ENCODE data around the gene SAPCD2. TPM values are rescaled to one million over a fixed set of nuclear protein-coding genes. Genes with fewer than 3 reads are reported as not detected.
A peak's percentile ranks its signal among the peaks of the same experiment; 100 is the strongest.

Gene SAPCD2
- total and polyA plus RNA-seq, 9 of the 15 experiments (the other 6 are each of a cell fraction or from before 2014, with no cell fraction given) = 3.4 to 91.8 (median 18.8) TPM

- no peak for TF ChIP-seq E2F3 (CRISPR knock-in tag; IDR thresholded peaks at IDR 0.05)
- TF ChIP-seq PML (IDR thresholded peaks at IDR 0.05; ENCODE audit: low read length) = no peak
- no peak for TF ChIP-seq ZNF146 (CRISPR knock-in tag; IDR thresholded peaks at IDR 0.05; ENCODE audit: unreplicated experiment)
- TF ChIP-seq ZFP30 (CRISPR knock-in tag; IDR thresholded peaks at IDR 0.05; ENCODE audit: borderline replicate concordance) = no peak
- TF ChIP-seq NFIC (IDR thresholded peaks at IDR 0.05) = no peak
- peak; percentile 88 for TF ChIP-seq ARID2 (IDR thresholded peaks at IDR 0.05)
- no peak for TF ChIP-seq XRCC4 (IDR thresholded peaks at IDR 0.05; ENCODE audit: extremely low read depth, insufficient read depth, insufficient read length)
- 0 out of 4 replicates have a peak, but pooled peaks have one; percentile 15 to 20 for TF ChIP-seq FOXK2 (conservative IDR thresholded peaks at IDR 0.05 in 1 of 2, IDR thresholded peaks at IDR 0.05 in 1 of 2; ENCODE audit: low read depth in 2 of 2)
- TF ChIP-seq SMAD4 (CRISPR knock-in tag; conservative IDR thresholded peaks at IDR 0.05) = no peak
- no peak for TF ChIP-seq ZNF79 (CRISPR knock-in tag; IDR thresholded peaks at IDR 0.05; ENCODE audit: low read depth)
- TF ChIP-seq HNRNPUL1 (IDR thresholded peaks at IDR 0.05; ENCODE audit: low read length) = no peak
- no peak for TF ChIP-seq HES1 (IDR thresholded peaks at IDR 0.05; ENCODE audit: low read depth)
- no peak for TF ChIP-seq TCF3 (CRISPR knock-in tag; IDR thresholded peaks at IDR 0.05)
- TF ChIP-seq ZEB2 (IDR thresholded peaks at IDR 0.05) = no peak
- TF ChIP-seq FOXA3 (CRISPR knock-in tag; conservative IDR thresholded peaks at IDR 0.05 in 1 of 2, IDR thresholded peaks at IDR 0.05 in 1 of 2) = no peak
- TF ChIP-seq RCOR1 (IDR thresholded peaks at IDR 0.05; ENCODE audit: borderline replicate concordance in 1 of 2, low read depth in 2 of 2, low read length in 2 of 2) = 0 out of 4 replicates have a peak, but pooled peaks of 1 of the 2 experiments have one; percentile 15
- no peak for TF ChIP-seq PCBP2 (IDR thresholded peaks at IDR 0.05; ENCODE audit: low read depth, low read length, poor library complexity, severe bottlenecking)
- peak; percentile 60 for TF ChIP-seq ZBTB7A (IDR thresholded peaks at IDR 0.05; ENCODE audit: borderline replicate concordance, control insufficient read depth, low read depth, low read length)
- peak; percentile 1 for TF ChIP-seq HMGN3 (IDR thresholded peaks at IDR 0.05; ENCODE audit: borderline replicate concordance, extremely low read depth, insufficient read length, low read depth, low read length)
- TF ChIP-seq THRA (IDR thresholded peaks at IDR 0.05) = no peak
- peak; percentile 85 to 95 for TF ChIP-seq RAD21 (CRISPR knock-in tag; conservative IDR thresholded peaks at IDR 0.05 in 1 of 2, IDR thresholded peaks at IDR 0.05 in 1 of 2)
- TF ChIP-seq BRD4 (IDR thresholded peaks at IDR 0.05) = no peak
- 0 out of 2 replicates have a peak, but pooled peaks have one; percentile 34 for TF ChIP-seq SREBF1 (IDR thresholded peaks at IDR 0.05; ENCODE audit: borderline replicate concordance, low read depth, low read length)
- TF ChIP-seq BRF2 (IDR thresholded peaks at IDR 0.05; ENCODE audit: borderline replicate concordance, insufficient read depth, insufficient read length) = no peak
- TF ChIP-seq SIN3B (IDR thresholded peaks at IDR 0.05; ENCODE audit: low read depth) = no peak; the same call in 1 of the 2 replicates
- TF ChIP-seq KLF16 (IDR thresholded peaks at IDR 0.05) = no peak
Observed at GRCh38 chr9:137034709-137035506, 35.4 kb downstream of the SAPCD2 start (continued).

All from K562 (cell line).